Measurements from ENCODE around the gene TMEM198.
A peak's percentile ranks its signal among the peaks of the same experiment; 100 is the strongest.

TMEM198 gene

DNA sequence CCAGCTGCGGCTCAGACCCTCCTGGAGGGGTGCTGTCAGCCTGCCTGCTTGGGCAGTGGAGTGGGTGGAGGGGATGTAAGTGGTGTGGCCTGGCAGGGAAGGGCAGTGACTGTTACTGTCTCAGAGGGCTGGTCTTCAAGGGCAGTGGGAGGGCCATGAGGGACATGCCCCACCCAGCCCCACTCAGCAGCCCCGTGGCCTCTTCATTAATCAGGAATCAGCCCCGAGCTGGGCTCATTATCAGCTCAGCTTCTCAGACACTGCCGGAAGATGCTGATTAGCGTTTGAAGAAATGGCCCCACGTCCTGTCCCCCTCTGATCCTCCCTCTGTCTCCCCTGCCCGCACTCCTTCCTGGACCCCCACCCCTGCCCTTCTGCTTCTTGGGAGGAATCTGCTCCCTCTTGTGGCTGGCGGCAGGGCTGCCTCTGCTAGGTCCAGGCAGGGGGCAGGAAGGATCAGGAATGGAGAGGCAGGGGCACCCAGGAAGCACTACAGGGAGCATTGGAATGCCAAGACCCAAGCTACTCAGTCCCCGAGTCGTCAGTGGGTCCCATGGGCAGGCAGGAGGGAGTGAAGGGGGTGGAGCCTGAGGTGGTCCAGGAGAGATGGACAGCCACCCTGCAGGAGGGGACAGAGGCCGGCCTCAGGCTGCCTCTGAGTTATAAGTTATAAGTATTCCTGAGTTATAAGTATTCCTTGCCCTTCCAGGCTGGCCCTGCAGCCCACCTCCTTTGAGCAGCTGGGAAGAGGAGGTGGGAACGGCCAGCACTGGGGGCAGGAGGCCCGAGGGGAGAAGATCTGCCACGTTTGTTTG, 22.6 kb upstream of the TMEM198 start:
- DNase-seq (ENCODE audit: low read depth, low spot score), result peak; percentile 37
- H3K4me3 ChIP-seq (ENCODE audit: low read length), result no peak overlapping the region; the same call in 1 of the 2 replicates

DNA sequence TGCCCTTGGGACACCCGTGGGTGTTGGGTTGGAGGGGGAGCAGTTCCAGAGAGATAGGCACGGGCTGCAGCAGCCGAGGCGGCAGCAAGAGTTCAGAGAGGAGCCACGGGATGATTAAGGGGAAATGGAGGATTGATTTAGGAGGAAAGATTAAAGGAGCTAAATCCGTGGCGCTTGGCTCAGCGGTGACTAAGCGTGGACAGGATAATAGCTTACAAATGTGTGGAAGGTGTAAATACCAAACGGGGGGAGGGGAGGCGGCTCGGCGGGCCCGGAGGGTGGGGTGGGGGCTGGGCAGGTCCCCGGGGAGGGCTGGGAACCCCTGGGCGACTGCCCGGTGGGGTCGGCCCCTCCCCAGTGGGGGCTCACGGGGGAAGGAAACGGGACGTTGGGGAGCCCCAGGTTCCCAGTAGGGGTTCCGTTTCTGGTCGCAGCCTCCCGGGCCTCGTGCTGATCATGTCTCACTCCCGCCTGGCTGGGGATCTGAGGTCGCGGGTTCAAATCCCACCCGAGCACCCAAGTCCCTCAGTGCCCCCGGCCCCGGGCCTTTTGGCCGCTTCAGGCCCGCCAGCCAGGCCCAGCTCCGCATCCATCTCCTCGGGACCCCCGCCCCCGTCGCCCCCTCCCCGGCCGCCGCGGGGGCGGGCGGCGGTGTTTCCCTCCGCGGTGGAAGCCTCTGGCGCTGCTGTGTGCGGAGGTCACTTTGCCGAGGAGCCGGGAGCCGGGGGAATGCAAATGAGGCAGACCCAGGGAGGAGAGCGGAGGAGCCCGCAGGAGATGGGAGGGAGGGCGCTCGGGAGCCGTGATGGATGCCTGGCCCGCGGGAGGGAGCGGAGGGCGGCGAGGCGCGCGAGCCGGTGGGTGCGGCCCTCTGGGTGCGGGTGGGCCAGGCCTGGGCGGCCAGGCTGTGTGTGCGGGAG, 21.5 kb upstream of the TMEM198 start:
- DNase-seq (ENCODE audit: low read depth, low spot score), result no peak
- no peak overlapping the region for H3K4me3 ChIP-seq (ENCODE audit: low read length)

DNA sequence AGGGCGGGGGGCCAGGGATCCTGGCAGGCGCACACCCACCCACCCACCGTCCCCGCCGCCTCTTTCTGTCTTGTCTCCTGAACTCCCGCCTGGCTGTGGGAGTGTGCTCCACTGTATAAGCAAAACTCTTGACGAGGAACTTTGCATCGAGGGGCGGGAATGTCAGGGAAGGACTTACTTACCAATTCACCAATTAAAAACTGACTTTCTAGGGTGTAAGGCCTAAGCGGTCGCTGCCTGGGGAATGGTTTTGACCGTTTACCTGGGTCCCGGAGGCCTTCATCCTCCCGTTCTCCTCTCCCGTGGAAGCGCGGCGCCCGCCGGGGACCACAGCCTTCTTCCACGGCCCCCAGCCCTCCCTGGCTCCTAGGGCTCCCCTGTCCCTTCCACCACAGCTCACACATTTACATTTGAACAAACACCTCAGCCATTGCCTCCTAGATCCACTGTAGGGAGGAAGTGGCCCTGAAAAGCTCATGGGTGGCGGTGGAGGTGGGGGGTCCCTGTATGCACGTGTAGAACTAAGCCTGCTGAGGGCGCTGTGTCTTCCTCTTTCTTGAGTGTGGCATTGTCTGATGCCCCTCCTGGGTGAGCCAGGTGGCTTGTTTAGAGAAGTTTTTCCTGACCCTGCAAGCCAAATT, 20.7 kb upstream of the TMEM198 start:
- DNase-seq (ENCODE audit: low read depth, low spot score), result no peak
- no peak overlapping the region for H3K4me3 ChIP-seq (ENCODE audit: low read length)

DNA sequence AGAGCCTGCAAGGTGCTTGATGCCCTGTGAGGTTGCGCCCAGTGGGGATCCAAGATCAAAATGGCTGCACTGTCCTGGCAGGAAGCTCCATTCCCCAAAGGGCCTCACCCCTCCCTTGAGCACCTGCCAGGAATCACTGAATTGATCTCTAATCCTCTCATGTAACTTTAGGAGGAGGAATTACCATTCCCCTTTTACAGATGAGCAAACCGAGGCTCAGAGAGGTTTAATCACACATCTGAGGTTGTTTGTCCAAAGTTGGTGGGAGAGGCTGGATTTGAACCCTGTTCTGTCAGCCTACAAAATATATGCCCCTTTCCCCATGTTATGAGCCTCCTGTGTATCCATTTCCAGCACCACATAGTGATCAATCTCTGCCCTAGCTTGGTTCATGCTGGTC, 19.0 kb upstream of the TMEM198 start:
- no peak for DNase-seq (ENCODE audit: low read depth, low spot score)
- no peak overlapping the region for H3K4me3 ChIP-seq (ENCODE audit: low read length)

- DNase-seq (ENCODE audit: low read depth, low spot score), result no peak
- no peak overlapping the region for H3K4me3 ChIP-seq (ENCODE audit: low read length)
Observed at GRCh38 chr2:219525533-219526232, 18.1 kb upstream of the TMEM198 start.

DNA sequence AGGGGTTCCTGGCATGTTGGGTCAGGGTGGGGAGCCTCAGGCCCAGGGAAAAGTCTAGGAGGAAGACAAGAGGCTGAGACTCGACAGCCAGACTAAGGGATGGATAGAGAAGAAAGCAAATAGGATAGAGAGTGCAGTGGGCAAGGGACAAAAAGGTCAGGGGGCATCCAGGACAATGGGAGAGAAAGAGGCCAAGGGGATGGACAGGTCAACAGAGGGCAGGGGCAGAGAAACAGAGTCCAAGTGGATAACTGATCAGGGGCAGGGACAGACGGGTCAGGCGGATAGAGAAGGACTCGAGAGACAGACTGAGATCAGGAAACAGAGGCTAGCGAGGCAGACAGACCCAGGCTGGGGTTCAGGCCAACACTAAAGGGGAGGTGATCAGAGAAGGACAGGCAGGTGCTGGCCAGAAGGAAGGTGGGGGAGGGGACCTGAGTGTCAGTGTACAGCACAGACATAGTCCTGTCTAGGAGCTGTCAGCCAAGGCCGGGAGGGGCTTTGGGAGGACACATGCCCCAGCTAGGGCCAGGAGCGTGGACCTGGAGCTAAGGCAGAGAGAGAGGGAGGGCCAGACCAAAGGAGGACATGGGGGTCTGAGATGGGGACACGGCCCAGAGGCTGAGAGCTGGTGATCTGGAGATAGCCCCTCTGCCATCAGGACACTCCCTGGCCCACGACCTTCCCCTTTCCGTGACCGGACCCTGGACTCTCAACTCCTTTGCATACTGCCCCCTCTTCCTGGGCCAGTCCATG, 17.3 kb upstream of the TMEM198 start:
- no peak for DNase-seq (ENCODE audit: low read depth, low spot score)
- no peak overlapping the region for H3K4me3 ChIP-seq (ENCODE audit: low read length)

GRCh38 chr2:219527076-219527394, 16.8 kb upstream of the TMEM198 start:
- no peak overlapping the region for H3K4me3 ChIP-seq (ENCODE audit: low read length)
- no peak for DNase-seq (ENCODE audit: low read depth, low spot score)

DNA sequence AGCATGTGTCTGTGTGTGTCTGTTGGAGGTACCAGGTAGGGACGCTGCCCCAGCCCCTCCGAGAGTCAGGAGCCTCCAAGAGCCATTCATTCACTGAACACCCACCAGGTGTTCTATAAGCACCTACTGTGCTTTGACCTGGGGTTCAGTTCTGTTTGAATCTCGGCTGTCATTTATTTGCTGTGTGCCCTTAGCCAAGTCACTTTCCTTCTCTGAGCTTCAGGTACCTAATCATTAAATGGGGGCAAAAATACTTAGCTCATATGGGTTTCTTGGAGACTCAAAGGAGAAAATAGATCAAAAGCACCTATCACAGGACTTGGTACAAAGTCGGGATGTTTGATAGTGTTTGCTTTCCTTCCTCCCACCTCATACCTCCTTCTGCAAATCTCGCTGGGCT, 16.4 kb upstream of the TMEM198 start:
- H3K4me3 ChIP-seq (ENCODE audit: low read length), result no peak overlapping the region
- DNase-seq (ENCODE audit: low read depth, low spot score), result no peak

- DNase-seq (ENCODE audit: low read depth, low spot score), result peak; percentile 71
- no peak overlapping the region for H3K4me3 ChIP-seq (ENCODE audit: low read length)
Observed at GRCh38 chr2:219530048-219530963, 13.5 kb upstream of the TMEM198 start.

- no peak overlapping the region for H3K4me3 ChIP-seq (ENCODE audit: low read length)
- DNase-seq (ENCODE audit: low read depth, low spot score), result no peak
Observed at GRCh38 chr2:219531639-219532377, 12.0 kb upstream of the TMEM198 start.

- H3K4me3 ChIP-seq (ENCODE audit: low read length), result no peak overlapping the region
- no peak for DNase-seq (ENCODE audit: low read depth, low spot score)
Observed at GRCh38 chr2:219532378-219532649, 11.5 kb upstream of the TMEM198 start.

DNA sequence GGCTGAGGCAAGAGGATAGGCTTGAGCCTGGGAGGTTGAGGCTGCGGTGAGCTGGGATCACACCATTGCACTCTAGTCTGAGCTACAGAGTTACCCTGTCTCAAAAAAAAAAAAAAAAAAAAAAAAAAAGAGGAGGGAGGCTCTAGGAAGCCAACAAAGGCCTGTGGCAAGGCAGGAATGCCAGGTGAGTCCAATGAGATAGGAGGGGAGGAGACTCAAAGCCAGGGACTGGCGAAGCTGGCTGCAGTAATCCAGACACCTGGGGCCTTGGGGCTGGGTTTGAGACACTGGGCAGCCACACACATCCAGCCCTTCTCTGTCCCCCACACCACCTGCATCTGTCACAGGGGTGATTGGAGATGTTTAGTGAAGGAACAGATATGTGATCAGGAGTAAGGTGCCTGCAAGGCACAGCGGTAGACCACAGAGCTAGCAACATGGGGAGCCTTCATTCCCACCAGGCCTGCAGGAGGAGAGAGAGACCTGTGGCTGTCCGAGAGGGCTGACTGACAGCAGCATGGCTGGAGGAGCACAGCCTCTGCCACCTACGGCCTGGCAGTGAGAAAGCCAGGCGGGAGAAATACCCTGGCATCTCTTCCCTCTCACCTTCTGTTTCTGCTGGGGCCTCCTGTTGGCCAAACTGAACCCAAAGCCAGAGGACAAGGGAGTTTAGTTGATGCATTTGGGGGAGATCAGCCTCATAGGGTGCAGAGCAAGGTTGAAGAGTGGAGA, 9.7 kb upstream of the TMEM198 start:
- DNase-seq (ENCODE audit: low read depth, low spot score), result no peak

DNA sequence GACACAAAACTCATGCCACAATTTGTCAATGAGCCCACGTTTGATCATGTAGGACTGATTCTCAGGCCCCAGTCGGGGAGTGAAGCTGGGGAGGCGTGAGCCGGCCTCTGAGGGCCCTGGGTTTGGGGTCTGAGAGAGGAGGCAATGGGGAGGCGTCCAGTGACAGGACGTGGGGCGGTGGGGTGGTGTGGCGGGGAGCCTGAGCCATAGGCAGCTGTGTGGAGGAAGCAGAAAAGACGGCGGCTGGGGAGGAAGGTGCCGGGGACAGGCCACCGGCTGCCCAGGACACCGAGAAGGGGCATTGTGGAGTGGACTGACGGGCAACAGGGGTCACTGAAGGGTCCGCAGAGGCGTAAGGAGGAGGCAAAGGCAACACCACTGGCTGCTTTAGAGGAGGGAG, 7.4 kb upstream of the TMEM198 start:
- DNase-seq (ENCODE audit: low read depth, low spot score), result no peak

More for the DNA sequence above, 9.7 kb upstream of the TMEM198 start:
- H3K4me3 ChIP-seq (ENCODE audit: low read length), result no peak overlapping the region

DNA sequence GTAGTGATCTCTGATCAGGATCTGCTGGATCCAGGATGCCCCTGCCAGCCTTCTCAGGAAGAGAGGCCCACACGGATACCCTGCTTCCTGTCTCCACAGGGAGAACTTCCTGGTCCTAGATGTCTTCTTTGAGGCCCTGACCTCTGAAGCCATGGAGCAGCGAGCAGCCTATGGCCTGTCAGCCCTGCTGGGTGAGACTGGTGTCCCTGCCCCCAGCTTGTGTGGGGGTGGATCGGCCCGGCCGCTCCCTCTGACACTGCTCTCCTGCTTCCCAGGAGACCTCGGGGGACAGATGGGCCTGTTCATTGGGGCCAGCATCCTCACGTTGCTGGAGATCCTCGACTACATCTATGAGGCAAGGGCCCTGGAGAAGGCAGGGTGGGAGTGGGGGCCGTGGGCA, 6.9 kb upstream of the TMEM198 start:
- no peak overlapping the region for H3K4me3 ChIP-seq (ENCODE audit: low read length)
- DNase-seq (ENCODE audit: low read depth, low spot score), result no peak

More for the DNA sequence above, 7.4 kb upstream of the TMEM198 start:
- H3K4me3 ChIP-seq (ENCODE audit: low read length), result no peak overlapping the region

DNA sequence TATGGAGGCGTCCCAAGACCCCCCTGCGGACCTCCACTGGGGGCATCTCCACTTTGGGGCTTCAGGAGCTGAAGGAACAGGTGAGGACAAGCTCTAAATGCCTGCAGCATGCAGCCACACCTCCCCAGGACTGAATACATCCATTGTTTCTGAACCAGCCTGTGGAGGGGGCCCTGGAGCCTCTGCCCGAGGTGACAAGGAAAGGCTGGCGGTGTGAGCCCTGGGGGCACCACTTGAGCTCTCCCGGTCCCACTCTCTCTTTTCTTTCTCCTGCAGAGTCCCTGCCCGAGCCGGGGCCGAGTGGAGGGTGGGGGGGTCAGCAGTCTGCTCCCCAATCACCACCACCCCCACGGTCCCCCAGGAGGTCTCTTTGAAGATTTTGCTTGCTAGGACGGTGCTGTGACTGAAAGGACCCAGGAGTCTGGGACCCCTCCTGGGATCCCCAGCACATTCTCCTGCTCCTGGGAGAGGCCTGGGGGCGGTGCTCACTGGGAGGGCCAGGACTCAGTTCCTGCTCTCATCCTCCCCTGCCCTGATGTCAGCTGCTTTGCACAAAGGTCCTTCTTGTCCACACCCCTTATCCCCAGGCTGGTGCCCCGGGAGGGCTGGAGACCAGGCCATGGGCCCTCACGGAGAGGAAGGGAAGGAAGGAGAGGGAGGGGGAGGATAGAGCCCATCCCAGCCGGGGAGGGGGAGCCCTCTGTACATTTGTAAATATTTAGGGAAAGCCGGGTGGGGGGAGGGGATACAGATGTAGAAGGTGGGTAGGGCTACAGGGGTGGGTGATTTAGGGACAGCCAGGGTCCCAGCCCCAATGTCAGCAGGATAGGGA, 6.0 kb upstream of the TMEM198 start:
- no peak overlapping the region for H3K4me3 ChIP-seq (ENCODE audit: low read length)
- DNase-seq (ENCODE audit: low read depth, low spot score), result no peak

DNA sequence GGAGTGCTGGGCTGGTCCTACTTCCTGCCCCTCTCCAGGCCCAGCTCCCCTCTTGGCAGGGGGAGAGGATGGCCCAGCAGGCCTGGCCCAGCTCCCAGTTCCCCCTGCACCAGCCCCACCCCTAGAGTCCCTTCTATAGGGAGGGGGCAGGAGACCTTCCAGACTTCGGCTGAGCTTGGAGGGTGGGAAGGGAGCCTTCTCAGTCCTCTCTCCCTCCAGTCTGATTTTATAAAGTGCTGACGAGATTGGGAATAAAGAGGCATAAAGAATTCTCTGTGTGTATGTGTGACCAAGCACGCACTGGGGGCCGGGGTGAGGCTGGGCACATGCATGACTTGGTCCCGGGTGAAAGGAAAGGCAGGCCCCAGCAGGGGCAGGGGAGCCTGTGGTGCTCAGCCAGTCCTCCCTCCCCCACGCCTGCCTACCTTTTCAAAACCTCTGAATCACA, 5.3 kb upstream of the TMEM198 start:
- H3K4me3 ChIP-seq (ENCODE audit: low read length), result no peak overlapping the region

More for the DNA sequence above, 5.3 kb upstream of the TMEM198 start:
- no peak for DNase-seq (ENCODE audit: low read depth, low spot score)

All from Jurkat, Clone E6-1 (cell line).